Lung microvascular endothelial cell (primary cell): ENCODE data around the gene RPL41. TPM values are rescaled to one million over a fixed set of nuclear protein-coding genes. Genes with fewer than 3 reads are reported as not detected.
A peak's percentile ranks its signal among the peaks of the same experiment; 100 is the strongest.

Experiments
- DNase-seq, 2 donors: peaks; one replicate each; pipeline versions ENCODE4 v3.0.0 to v3.0.0-alpha.2; 2010; ENCODE audit warnings: low read depth in 2 of 2
- total RNA-seq: library from RNA; depleted of rRNA; stranded (reverse); fragments of >200 nt; gene quantifications from 2 replicates; pipeline ENCODE4 v1.2.1, GENCODE V29; 2014

RPL41 gene
- total RNA-seq, 1 donor from 2014 or later: 2,559 TPM

- no peak for DNase-seq
These were observed 37.9 kb downstream of the RPL41 start for GRCh38 chr12:56154246-56154771.

DNA sequence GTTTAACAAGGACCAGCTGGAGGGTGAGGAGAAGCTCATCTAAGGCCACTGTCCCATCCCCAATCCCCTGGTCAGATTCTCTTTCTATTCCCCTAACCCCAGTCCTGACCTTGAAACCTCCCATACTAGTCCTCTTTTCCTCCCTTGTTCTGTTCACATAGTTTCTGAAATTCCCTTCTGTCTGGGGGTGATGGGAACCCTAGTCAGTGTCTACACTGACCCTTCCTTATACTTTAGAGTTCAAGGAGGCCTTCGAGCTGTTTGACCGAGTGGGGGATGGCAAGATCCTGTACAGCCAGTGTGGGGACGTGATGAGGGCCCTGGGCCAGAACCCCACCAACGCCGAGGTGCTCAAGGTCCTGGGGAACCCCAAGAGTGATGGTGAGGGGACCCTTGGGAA lies 38.4 kb downstream of the RPL41 start:
- DNase-seq: no peak

GRCh38 chr12:56155256-56155845 lies 38.9 kb downstream of the RPL41 start:
- no peak for DNase-seq

GRCh38 chr12:56156464-56157200 lies 40.2 kb downstream of the RPL41 start:
- DNase-seq: peak in 1 of 2 donors; percentile 32

DNA sequence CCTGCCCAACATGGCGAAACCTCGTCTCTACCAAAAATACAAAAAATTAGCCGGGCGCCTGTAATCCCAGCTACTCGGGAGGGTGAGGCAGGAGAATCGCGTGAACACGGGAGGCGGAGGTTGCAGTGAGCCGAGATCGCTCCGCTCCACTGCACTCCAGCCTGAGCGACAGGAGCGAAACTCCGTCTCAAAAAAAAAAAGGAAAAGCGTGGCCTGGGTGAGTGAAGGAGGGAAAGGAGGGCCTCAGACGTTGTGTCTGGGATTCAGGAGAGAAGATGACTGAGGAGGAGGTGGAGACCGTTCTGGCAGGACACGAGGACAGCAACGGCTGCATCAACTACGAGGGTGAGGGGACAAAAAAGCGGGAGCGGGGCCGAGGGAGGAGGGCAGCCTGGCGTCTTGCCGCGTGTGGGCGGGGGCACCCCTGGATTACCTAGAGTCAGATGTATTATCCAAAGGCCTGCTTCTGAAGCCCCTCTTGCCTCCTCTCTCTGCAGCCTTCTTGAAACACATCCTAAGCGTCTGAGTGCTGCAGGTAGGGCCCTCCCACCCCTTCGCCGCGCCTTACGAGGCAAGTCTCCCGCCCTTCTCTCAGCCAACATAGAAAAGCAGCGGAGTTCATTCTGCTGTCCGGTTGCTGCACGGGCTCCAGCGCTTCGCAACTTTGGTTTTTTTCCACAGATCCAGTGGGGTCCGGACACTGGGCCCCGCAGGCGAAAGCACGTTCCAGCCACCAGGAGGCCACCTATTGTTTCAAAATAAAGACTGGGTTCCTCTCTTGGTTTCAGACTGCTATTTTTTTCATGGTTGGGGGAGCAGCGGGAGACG lies 41.0 kb downstream of the RPL41 start:
- DNase-seq: peak; percentile 89 to 93

DNA sequence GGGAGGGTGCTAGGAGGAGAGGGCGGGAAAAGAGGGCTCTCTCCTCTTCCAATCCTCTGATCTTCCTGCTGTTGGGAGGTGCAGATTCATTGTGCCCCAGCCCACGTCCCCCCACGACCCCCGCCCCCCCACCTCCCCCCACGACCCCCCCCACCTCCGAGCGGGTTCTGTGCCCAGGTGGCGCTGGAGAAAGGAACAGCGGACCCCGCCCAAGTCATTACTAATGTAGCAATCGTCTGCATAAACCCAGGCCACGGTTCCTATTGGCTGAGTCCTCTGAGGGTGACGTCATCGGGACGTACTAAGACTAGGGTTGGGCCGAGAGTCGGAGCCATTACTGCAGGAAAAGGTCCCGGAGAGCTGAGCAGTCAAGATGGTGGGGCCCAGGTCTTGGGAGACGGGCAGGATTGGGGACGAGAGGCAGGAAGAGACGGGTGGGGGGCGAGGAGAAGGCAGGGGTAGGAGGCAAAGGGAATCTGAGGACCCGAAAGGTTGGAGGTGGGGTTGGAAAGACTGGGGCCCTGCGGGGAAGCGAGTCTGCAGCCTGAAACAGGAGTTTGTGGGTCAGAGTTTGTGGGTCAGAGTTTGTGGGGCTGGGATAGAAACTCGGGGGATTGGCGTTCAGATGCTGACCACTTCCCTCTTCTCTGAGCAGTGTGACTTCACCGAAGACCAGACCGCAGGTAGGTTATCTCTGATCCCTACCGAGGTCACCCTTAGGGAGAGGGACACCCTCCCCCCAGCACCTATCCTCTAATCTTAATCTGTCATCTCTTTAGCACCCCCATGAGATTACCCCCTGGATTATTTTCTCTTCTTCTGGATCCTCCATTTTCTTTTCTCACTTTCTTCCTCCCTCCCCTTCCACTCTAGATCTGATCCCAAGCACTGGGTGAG lies 41.8 kb downstream of the RPL41 start, which contains the start of gene MYL6:
Gene MYL6 (plus strand): TSS at position 331 of the 897 bp plus-strand sequence. CDS start 43 bp downstream, at position 374.
- peak; percentile 98 to 99 for DNase-seq

DNA sequence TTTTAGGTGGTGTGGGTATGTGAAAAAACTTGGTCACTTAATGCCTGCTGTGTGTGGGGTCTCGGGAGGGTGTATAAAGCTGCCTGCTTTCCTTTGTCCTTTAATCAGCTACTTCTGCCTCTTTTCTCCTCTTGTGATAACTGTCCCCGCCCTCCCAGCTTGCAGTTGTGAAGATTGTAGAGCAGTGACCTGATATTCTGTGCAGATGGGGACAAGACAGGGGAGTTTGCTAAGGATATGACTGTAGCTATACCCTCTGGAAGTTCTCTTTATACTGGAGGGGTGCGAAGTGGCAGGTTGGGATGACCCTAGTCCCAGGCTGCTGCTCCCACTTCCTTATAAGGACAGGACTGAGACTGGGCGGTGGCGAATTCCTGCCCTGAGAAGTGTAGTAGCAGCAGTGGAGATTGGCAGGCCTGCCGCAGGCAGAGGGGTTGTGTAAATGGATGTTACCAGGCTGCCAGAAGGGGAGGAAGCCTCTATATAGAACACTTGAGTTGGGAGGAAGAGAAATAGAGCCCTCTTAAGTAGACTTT lies 42.6 kb downstream of the RPL41 start:
- DNase-seq: peak; percentile 30 to 78

DNA sequence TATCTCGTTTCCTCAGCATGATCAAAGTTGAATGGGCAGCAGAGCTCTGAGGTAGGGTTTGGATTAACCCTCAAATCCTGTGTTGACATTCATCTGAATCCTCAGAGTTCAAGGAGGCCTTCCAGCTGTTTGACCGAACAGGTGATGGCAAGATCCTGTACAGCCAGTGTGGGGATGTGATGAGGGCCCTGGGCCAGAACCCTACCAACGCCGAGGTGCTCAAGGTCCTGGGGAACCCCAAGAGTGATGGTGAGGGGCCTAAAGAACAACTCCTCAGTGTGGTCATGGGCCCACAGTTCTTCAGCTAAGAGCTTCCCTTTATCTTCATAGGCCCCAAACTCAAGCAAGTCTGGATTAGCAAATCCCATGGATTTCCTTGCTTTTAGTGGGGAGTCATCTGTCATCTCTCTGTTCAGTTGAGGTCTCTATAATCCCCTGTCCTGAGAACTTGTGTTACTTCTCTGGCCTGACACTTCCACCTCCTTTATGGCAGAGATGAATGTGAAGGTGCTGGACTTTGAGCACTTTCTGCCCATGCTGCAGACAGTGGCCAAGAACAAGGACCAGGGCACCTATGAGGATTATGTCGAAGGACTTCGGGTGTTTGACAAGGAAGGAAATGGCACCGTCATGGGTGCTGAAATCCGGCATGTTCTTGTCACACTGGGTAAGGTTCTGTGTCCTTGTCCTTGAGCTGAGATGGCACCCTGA lies 43.2 kb downstream of the RPL41 start:
- DNase-seq: no peak

GRCh38 chr12:56160193-56160763 lies 43.8 kb downstream of the RPL41 start:
- peak; percentile 73 to 93 for DNase-seq

- DNase-seq: no peak
These were observed 44.7 kb downstream of the RPL41 start for GRCh38 chr12:56160894-56161689.

GRCh38 chr12:56161690-56162351 lies 45.4 kb downstream of the RPL41 start:
- DNase-seq: no peak

DNA sequence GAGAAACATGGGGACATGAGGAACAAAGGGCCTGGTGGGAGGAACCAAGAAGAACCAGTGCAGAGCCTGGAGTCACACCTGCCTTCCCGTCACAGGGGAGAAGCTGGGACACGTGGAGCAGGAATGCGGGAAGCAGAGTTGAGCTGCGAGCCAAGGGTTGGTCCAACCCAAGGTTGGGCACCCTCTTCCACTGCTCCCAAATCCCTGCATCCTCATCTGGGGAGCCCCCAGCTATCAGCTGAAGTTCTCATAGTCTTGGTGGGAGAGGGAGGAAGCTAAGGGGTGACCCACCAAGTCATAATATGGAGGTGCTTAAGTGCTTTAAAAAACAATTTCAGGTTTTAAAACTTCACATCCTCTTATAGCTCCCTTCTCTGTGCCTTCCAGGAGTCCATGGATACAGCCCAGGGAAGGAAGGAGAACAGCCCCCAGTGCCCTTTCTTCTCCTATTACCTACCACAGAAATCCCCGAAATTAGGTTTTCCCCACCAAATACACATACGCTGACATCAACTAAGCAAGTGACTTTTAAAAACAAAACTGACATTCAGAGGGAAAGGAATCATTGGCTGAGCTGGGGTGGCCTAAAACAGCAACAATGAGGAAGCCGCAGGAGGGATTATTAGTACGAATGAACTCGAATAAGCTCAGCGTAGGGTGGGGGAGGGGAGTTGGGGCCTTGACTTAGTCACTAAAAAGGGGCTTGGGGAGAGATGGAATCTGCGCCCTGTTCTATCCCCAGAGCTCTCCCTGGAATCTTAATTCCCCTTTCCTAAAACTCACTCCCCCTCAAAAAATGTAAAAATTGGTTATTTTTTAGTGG lies 46.2 kb downstream of the RPL41 start:
- no peak for DNase-seq

DNA sequence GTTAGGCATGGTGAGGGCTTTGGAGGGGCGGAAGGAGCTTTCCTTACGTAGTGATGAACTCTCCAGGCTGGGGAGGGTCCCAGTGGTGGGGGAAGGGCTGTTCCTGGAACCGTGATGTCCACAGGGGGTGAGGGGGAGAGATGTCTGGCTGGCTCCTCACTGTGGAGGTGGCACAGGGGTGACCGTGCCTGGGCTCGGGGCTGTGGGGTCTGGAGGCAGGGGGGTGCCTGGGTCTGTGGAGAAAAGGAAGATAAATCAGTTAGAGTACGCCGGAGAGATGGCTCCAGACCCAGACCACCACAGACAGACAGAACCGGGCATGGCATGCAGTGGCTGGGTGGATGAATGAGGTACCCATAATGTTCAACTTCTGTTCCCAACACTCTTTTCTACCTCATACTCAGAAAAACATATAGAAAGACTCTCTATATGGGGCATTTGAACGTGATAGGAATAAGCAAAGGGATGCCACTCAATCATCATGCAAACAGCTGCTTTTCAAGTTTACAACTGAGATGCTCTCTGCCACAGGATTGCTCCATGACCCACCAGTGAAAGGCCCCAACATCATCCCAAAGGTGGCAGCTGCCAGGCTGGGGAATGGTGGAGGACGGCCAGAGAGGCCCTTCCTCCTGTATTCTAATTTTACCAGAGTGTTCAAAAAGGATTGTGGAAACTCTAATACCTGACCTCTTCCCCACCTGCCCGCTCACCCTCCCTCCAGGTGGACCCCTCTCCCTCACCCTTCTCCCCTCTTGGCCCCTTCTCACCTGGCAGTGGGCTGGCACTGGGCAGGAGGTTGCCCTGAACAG lies 47.3 kb downstream of the RPL41 start:
- DNase-seq: no peak

DNA sequence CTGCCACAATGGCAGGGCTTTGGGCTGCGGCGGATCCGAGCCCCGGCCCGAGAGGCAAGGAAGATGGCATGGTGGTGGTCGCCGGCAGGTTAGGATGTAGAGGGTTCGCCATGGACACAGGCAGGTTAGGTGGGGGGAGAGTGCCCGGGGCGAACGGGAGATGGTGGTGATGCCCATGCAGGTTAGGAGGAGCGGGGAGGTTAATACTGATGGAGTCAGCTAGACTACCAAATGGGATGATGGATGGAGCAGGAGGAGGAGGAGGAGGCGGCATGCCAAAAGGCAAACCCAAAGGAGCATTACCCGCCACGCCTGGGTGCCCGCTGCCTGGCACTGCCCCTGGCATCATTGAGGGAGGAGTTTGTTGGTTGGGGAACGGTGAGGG lies 47.9 kb downstream of the RPL41 start:
- DNase-seq: no peak

DNA sequence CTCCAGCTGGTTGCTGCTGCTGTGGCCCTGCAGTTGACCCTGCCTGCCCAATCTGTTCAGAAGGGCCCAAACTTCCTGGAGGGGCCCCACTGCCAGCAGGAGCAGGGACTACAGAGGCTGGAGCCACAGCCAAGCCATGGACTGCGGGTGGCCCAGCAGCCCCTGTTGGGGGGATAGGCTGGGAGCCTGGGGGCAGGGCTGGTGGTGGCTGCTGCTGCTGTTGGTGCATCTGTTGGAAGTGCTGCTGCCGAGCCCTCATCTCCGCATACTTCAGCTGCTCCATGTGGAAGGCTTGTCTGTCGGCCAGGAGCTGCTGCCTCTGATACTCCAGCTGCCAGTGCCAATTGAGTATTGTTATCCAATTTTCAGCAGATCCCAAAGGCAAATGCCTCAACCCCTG lies 48.9 kb downstream of the RPL41 start:
- DNase-seq: no peak
